Central memory CD8-positive, alpha-beta T cell (primary cell): ENCODE data around the gene FTHL17.

Source experiments
- ATAC-seq: fragments of 150-1000 bp; cut with Tn5 transposase; replicated peaks from 2 replicates; pipeline ENCODE4 v1.10.0; 2022; ENCODE audit warnings: mild to moderate bottlenecking, moderate FRiP score, moderate number of reproducible peaks; ENCODE audit not compliant: poor library complexity, severe bottlenecking; ENCODE audit errors: extremely low read depth
- DNase-seq, 2 donors: peaks; one replicate each; pipeline ENCODE4 v3.0.0; 2021; ENCODE audit warnings: low spot score in 2 of 2
- H3K27ac Mint-ChIP-seq: one replicate; pipeline ENCODE4 v1.8.0; 2022; ENCODE audit warnings: low read depth, mild to moderate bottlenecking, moderate library complexity, mixed read lengths
- H3K27me3 Mint-ChIP-seq: one replicate; pipeline ENCODE4 v1.8.0; 2022; ENCODE audit warnings: mixed read lengths
- H3K36me3 Mint-ChIP-seq: one replicate; pipeline ENCODE4 v1.8.0; 2022; ENCODE audit warnings: mild to moderate bottlenecking, moderate library complexity, mixed read lengths; ENCODE audit not compliant: insufficient read depth
- H3K4me1 Mint-ChIP-seq: one replicate; pipeline ENCODE4 v1.8.0; 2022; ENCODE audit warnings: mixed read lengths
- H3K4me3 Mint-ChIP-seq: one replicate; pipeline ENCODE4 v1.8.0; 2022; ENCODE audit warnings: mild to moderate bottlenecking, moderate library complexity, mixed read lengths
- H3K9me3 Mint-ChIP-seq: one replicate; pipeline ENCODE4 v1.8.0; 2022; ENCODE audit warnings: mixed read lengths

Gene FTHL17

DNA sequence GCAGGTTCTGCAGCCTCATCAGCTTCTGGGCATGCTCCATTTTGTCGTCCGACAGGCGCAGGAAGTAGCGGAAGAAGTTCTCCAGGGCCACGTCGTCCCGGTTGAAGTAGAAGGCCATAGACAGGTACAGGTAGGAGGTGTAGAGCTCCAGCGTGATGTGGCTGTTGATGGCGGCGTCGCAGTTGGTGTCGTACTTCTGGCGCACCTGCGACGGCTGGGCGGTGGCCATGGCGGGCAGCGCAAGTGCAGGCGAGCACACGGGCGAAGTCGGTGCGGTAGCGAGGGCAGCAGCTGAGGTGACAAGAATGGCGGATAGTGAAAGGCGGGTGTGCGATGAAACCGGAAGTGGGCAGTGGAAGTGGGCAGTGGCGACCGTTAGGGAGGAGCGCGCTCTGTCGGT is at the start of gene FTHL17:
FTHL17 (minus strand) TSS at position 317 of the 400 bp plus-strand sequence; CDS start at position 229, 88 bp downstream.
- DNase-seq (no peak), ATAC-seq (no peak)
- Mint-ChIP-seq H3K27ac (no peak within 1 kb of the TSS), H3K4me1 (no peaks in the 10 kb centered on the region), H3K9me3 (peaks cover 5% of the 10 kb centered on the region), H3K27me3 (no peaks in the 10 kb centered on the region), H3K4me3 (no peak within 1 kb of the TSS), H3K36me3 (no peaks in the 10 kb centered on the region)

DNA sequence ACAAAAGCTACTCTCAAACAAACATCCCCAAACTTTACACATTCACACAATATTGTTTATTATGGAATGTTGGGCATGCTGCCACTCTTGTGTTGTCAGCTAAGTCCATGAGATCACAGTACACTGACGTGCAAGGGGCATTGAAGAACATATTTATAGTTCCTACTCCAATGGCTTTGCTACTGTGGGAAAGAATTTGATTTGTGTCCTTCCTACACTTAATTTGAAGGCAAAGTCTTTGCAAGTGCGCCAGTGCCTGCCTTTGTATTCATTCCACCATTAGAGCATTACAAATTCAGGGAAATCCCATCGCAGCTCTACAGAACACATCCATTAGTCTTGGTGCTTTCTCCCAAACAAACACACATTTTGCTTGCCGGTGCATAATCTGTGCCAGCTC is 45.4 kb upstream of the FTHL17 start:
- no peaks in the 10 kb centered on the region for H3K4me1 Mint-ChIP-seq
- H3K27me3 Mint-ChIP-seq = no peaks in the 10 kb centered on the region
- H3K4me3 Mint-ChIP-seq = no peak overlapping the region
- H3K36me3 Mint-ChIP-seq = no peaks in the 10 kb centered on the region
- ATAC-seq = no peak
- H3K27ac Mint-ChIP-seq = no peak overlapping the region
- H3K9me3 Mint-ChIP-seq = peaks cover 4% of the 10 kb centered on the region
- no peak for DNase-seq

DNA sequence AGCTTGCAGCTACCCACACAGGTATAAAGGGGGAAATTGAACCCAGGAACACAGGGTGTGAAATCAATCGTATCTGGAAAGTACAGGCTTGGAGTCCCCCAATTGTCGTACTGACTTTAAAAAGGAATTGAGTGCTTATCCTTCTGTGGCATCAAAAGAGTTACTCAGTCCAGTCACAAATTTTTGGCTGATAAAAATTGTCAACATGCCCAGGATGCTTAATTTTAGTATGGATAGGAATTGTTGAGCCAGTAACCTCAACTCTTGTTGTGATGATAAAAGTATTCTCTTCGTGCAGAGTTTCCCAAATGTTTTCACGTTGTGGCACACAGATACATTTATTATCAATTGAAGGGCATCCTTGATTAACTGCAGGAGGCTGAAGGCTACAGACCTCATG is 43.6 kb upstream of the FTHL17 start:
- Mint-ChIP-seq H3K4me1 (no peaks in the 10 kb centered on the region), H3K4me3 (no peak overlapping the region), H3K36me3 (no peaks in the 10 kb centered on the region), H3K27ac (no peak overlapping the region), H3K27me3 (no peaks in the 10 kb centered on the region), H3K9me3 (peaks cover 4% of the 10 kb centered on the region)
- DNase-seq (no peak), ATAC-seq (no peak)

DNA sequence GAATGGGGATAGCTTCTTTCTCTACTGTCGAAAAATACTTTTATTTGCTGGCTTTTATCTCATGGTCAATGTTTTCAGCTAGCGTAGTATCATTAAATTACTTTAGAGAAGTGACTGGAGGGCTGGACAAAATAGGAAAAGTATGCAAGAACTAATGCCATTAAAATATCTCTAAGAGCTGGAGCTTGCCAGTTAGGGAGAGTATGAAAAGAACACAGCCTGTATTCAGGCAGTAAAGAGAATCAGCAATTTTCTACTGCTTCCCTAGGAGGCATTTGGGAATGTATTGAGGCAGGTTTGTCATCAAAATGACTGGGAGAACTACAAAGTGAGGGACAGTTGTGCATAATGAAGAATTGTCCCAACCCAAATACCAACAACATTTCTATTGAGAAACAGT is 43.0 kb upstream of the FTHL17 start:
- Mint-ChIP-seq H3K27ac (no peak overlapping the region), H3K9me3 (peaks cover 4% of the 10 kb centered on the region), H3K4me3 (no peak overlapping the region), H3K36me3 (no peaks in the 10 kb centered on the region), H3K4me1 (no peaks in the 10 kb centered on the region), H3K27me3 (no peaks in the 10 kb centered on the region)
- ATAC-seq (no peak), DNase-seq (no peak)

DNA sequence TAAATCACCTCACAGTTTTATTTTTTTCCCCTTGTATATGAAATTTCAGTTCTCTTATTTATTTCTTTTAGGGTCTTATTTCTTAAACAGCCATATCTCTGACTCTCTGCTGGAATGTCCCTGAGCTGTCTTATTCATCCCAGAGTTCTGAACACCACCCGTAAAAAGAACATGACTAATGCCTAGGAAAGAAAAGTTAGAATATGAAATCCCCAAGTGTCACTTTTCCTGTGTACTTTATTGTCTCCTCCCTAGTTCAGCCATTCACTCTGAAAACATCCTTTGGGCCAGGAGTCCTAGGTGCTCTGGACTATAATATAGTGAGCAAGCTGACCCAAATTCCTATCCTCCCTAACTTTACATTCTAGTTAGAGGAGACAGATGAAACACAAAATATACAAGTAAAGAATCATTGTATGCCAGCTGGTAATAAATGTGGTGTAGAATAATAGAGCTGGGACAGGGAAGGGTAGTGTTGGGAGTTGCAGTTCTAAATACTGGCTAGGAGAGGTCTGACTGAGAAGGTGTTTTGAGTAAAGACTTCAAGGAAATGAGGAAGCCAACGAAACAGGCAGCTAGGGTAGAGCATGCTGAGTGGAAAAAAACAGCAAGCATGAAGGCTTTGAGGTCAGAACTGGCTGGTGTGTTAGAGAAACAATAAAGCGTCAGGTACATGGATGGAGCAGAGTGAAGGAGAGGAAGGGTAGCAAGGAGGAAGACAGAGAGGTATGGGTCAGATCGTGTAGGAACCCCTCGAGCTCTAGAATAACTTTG is 40.6 kb upstream of the FTHL17 start:
- no peak overlapping the region for H3K27ac Mint-ChIP-seq
- H3K27me3 Mint-ChIP-seq = no peaks in the 10 kb centered on the region
- no peaks in the 10 kb centered on the region for H3K36me3 Mint-ChIP-seq
- ATAC-seq (no peak), DNase-seq (no peak)
- no peaks in the 10 kb centered on the region for H3K4me1 Mint-ChIP-seq
- H3K4me3 Mint-ChIP-seq = no peak overlapping the region
- H3K9me3 Mint-ChIP-seq = peaks cover 4% of the 10 kb centered on the region

DNA sequence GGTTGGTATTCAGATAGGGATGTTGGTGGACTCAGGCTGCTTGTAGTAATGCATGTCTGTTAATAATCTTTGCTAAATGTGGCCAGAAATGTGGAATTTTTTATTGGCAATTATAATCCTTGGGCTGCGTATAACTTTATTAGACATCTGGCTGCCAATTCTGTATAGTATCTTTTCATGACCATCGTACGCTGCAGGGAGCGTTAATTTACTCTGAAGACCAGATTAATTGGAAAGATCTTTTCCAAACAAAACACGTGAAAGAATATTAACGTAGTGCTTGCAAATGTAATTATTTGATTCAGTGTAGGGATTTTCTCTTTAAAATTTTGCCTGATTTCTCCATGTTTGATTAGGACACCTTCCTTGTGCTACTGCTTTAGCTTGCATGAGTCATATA is 38.8 kb upstream of the FTHL17 start:
- DNase-seq (no peak), ATAC-seq (no peak)
- no peaks in the 10 kb centered on the region for H3K27me3 Mint-ChIP-seq
- peaks cover 4% of the 10 kb centered on the region for H3K9me3 Mint-ChIP-seq
- H3K4me1 Mint-ChIP-seq = no peaks in the 10 kb centered on the region
- no peak overlapping the region for H3K27ac Mint-ChIP-seq
- H3K4me3 Mint-ChIP-seq = no peak overlapping the region
- H3K36me3 Mint-ChIP-seq = no peaks in the 10 kb centered on the region

DNA sequence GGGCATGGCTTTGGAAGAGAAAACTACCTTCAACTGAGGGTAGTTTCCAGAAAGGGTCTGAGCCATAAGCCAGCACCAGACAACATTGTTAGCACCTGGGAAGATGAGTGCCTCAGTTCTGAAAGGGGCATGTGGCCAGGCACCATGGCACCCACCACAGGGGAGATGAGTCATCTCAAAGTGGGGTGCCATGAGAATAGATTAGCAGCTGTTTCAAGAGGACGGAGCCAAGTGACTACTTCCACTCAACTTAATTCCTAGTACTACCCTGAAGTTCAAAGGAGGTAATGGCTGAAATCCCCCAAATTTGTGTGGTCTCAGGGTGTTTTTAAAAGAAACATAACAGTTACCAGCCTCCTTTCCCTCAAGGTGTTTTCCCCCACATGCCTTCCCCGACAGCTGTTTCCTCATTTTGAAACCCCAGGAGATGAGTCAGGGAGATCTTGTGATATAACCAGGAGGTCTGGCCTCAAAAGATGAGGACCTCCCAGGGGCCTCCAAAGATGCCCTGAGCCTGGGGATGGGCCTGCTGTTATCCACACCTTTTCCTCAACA is 27.8 kb upstream of the FTHL17 start:
- DNase-seq (no peak), ATAC-seq (no peak)
- Mint-ChIP-seq H3K36me3 (no peaks in the 10 kb centered on the region), H3K4me3 (no peak overlapping the region), H3K9me3 (peaks cover 10% of the 10 kb centered on the region), H3K27me3 (no peaks in the 10 kb centered on the region), H3K27ac (no peak overlapping the region), H3K4me1 (no peaks in the 10 kb centered on the region)

DNA sequence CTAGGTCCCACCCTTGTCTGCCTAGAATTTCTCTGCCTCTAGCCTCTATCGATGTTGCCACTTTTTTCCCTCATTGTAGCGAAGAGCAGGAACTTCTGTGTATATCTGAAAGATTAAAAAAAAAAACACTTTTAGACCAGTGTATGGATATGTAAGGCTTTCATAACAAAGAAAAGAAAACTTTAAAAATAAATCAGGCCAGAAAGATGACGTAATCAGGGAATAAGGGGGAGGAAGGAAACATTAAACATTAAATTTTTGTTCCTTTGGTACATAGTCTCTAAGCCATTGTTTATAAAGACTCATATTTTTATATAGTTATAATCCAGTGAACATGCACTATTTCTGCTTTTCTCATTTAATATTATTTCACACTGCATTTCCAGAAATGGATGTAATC is 26.2 kb upstream of the FTHL17 start:
- DNase-seq = no peak

DNA sequence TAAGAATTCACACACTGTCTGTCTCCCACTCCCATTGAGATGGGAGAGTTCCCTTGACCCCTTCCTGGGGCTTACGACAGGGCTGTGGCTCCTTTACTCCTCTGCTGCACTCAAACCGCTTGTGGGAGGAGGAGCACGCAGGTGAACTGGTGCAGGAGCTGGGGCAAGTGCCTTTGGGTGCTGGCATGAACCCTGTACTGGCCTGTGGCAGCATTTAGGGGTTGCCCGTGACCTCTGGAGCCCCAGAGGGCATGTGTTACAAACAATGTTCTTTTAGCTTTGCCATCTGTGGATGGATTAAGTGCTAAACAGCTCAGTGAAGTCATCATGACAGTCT is 21.8 kb upstream of the FTHL17 start:
- H3K4me3 Mint-ChIP-seq = no peak overlapping the region
- H3K27me3 Mint-ChIP-seq = no peaks in the 10 kb centered on the region
- H3K27ac Mint-ChIP-seq = no peak overlapping the region
- peaks cover 5% of the 10 kb centered on the region for H3K9me3 Mint-ChIP-seq
- no peaks in the 10 kb centered on the region for H3K36me3 Mint-ChIP-seq
- ATAC-seq = no peak
- DNase-seq = no peak
- H3K4me1 Mint-ChIP-seq = no peaks in the 10 kb centered on the region

More for the DNA sequence above, 26.2 kb upstream of the FTHL17 start:
- ATAC-seq = no peak
- no peak overlapping the region for H3K27ac Mint-ChIP-seq
- no peaks in the 10 kb centered on the region for H3K4me1 Mint-ChIP-seq
- H3K9me3 Mint-ChIP-seq = peaks cover 5% of the 10 kb centered on the region
- H3K27me3 Mint-ChIP-seq = no peaks in the 10 kb centered on the region
- H3K4me3 Mint-ChIP-seq = no peak overlapping the region
- H3K36me3 Mint-ChIP-seq = no peaks in the 10 kb centered on the region

DNA sequence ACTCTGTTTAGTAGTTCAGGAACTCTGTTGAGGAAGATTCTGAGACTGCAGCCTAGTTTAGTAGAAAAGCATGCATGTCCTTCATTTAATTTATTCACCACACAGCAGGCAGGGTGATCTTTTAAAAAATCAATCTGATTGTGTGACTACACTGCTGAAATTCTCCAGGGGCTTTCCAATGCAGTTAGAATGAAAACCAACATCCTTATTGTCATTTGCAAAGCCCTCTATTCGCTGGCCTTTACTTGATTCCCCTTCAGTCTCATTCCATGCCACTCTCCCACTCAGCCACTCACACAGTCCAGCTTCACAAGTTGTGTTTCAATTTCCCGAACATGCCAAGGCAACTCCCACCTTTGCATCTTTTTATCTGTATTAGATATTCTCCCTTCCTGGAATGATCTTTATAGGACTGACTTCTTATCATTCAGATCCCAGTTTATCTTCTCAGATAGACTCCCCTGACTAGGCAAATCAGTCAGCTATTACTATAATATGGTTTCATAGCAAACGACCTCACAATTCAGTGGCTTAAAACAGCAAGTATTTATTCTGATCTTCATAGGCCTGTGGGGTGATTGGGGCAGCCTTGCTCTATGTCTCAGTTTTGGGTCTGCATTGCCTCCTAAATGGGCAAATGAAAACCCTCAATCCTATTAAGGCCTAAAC is 21.3 kb upstream of the FTHL17 start:
- Mint-ChIP-seq H3K27me3 (no peaks in the 10 kb centered on the region), H3K27ac (no peak overlapping the region), H3K4me1 (no peaks in the 10 kb centered on the region), H3K36me3 (no peaks in the 10 kb centered on the region), H3K9me3 (peaks cover 5% of the 10 kb centered on the region), H3K4me3 (no peak overlapping the region)
- ATAC-seq = no peak
- no peak for DNase-seq

DNA sequence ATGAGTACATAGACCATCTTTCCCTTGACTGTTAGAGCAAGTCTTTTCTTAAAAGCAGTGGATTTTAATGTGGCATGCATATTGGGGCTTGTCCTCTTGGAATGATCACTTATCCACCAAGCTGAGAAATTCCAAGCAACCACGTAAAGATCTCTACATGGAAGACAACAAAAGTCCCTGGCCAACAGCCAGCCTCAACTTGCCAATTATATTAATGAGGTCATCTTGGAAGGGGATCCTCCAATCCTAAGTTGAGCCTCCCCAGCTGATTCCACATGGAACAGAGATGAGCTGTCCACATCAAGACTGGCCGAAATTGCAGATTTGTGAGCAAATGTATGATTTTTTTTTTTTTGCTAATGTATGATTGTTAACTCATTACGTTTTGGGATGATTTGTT is 20.6 kb upstream of the FTHL17 start:
- no peak for ATAC-seq
- H3K9me3 Mint-ChIP-seq = peaks cover 5% of the 10 kb centered on the region

DNA sequence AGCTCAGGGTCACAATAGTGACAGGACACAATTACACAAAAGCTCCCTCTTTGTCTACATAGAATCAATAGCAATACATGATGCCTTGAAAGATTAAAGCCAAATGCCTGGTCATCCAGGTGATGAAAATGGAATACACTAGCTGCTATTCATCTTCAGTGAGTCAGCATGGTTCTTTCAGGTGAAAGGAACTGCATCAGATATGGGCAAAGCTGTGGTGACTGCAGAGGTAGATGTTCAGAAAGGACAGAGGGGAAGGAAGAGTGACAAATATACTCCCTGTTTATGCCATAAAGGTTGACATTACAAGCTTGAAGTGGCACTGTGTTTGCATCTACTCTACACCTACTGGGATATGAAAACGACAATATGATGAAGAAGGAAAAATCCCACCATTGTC is 20.0 kb upstream of the FTHL17 start:
- H3K9me3 Mint-ChIP-seq = peaks cover 5% of the 10 kb centered on the region

More for the DNA sequence above, 20.6 kb upstream of the FTHL17 start:
- H3K36me3 Mint-ChIP-seq = no peaks in the 10 kb centered on the region
- H3K4me3 Mint-ChIP-seq = no peak overlapping the region
- no peaks in the 10 kb centered on the region for H3K4me1 Mint-ChIP-seq
- H3K27me3 Mint-ChIP-seq = no peaks in the 10 kb centered on the region
- no peak overlapping the region for H3K27ac Mint-ChIP-seq
- no peak for DNase-seq

DNA sequence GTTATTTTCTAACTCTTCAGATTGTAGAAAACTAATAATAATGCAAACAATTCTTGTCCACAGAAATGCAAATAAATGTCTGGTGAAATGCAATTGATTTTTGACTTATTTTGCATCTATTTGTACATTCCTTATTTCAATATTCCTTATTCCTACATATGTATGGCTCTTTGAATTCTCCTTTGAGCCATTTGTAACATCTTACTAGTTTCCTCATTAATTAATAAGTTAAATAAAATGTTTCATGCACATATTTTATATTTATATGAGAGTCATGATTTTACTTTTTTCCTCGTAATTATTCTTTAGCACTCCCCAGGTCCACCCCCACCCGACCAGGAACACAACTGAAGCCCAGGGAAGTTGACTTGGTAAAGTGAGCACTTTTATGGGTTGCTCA is 2.7 kb upstream of the FTHL17 start:
- no peak overlapping the region for H3K4me3 Mint-ChIP-seq
- no peaks in the 10 kb centered on the region for H3K4me1 Mint-ChIP-seq
- no peaks in the 10 kb centered on the region for H3K36me3 Mint-ChIP-seq
- H3K9me3 Mint-ChIP-seq = peaks cover 5% of the 10 kb centered on the region
- DNase-seq (no peak), ATAC-seq (no peak)
- H3K27ac Mint-ChIP-seq = no peak overlapping the region
- H3K27me3 Mint-ChIP-seq = no peaks in the 10 kb centered on the region

More for the DNA sequence above, 20.0 kb upstream of the FTHL17 start:
- no peak for ATAC-seq
- H3K27me3 Mint-ChIP-seq = no peaks in the 10 kb centered on the region
- H3K4me3 Mint-ChIP-seq = no peak overlapping the region
- DNase-seq = no peak
- no peaks in the 10 kb centered on the region for H3K36me3 Mint-ChIP-seq
- H3K27ac Mint-ChIP-seq = no peak overlapping the region
- no peaks in the 10 kb centered on the region for H3K4me1 Mint-ChIP-seq
